H9 (cell line): ENCODE results near the gene DAZAP2. TPM values are rescaled to one million over a fixed set of nuclear protein-coding genes. Genes with fewer than 3 reads are reported as not detected.

Source experiments
- DNase-seq: peaks from one replicate; pipeline ENCODE4 v3.0.0-alpha.2; 2017
- H2AFZ ChIP-seq: one replicate; pipeline ENCODE4 v1.6.1; 2013; ENCODE audit warnings: mild to moderate bottlenecking, low read length, control low read depth, moderate library complexity
- H2AK5ac ChIP-seq: 2 replicates; pipeline ENCODE4 v1.6.1; 2013; ENCODE audit warnings: low read length, control low read depth, mixed read lengths; ENCODE audit not compliant: insufficient read length
- H2BK120ac ChIP-seq: one replicate; pipeline ENCODE4 v1.6.1; 2013; ENCODE audit warnings: low read depth, mild to moderate bottlenecking, low read length, control low read depth, inconsistent platforms; ENCODE audit not compliant: poor library complexity, severe bottlenecking
- H2BK12ac ChIP-seq: 2 replicates; pipeline ENCODE4 v1.6.1; 2013; ENCODE audit warnings: low read length, control low read depth, mixed read lengths, low read depth; ENCODE audit not compliant: insufficient read length
- H2BK15ac ChIP-seq: 2 replicates; pipeline ENCODE4 v1.6.1; 2013; ENCODE audit warnings: low read depth, low read length, control low read depth
- H2BK20ac ChIP-seq: one replicate; pipeline ENCODE4 v1.6.1; 2013; ENCODE audit warnings: low read depth, mild to moderate bottlenecking, low read length, control low read depth, inconsistent platforms; ENCODE audit not compliant: poor library complexity, severe bottlenecking
- H2BK5ac ChIP-seq: 2 replicates; pipeline ENCODE4 v1.6.1; 2013; ENCODE audit warnings: low read length, control low read depth, mixed read lengths; ENCODE audit not compliant: insufficient read length
- H3K14ac ChIP-seq: 2 replicates; pipeline ENCODE4 v1.6.1; 2013; ENCODE audit warnings: low read length, control low read depth; ENCODE audit not compliant: insufficient read depth
- H3K18ac ChIP-seq: 2 replicates; pipeline ENCODE4 v1.6.1; 2013; ENCODE audit warnings: low read depth, mild to moderate bottlenecking, mixed read lengths, low read length, control low read depth; ENCODE audit not compliant: insufficient read length
- H3K23ac ChIP-seq: 2 replicates; pipeline ENCODE4 v1.6.1; 2013; ENCODE audit warnings: low read length, control low read depth, mixed read lengths, low read depth; ENCODE audit not compliant: insufficient read length
- H3K23me2 ChIP-seq: 2 replicates; pipeline ENCODE4 v1.6.1; 2013; ENCODE audit warnings: low read depth, mild to moderate bottlenecking, mixed read lengths, low read length, control low read depth; ENCODE audit not compliant: insufficient read length, poor library complexity, severe bottlenecking
- H3K27ac ChIP-seq: 2 replicates; pipeline ENCODE4 v1.5.1; 2013; ENCODE audit warnings: low read length, control low read depth, mixed read lengths, low read depth; ENCODE audit not compliant: insufficient read length
- H3K27me3 ChIP-seq: 2 replicates; pipeline ENCODE4 v1.6.1; 2013; ENCODE audit warnings: low read length, control low read depth, inconsistent platforms; ENCODE audit not compliant: insufficient read depth
- H3K4ac ChIP-seq: 2 replicates; pipeline ENCODE4 v1.6.1; 2013; ENCODE audit warnings: low read depth, mild to moderate bottlenecking, control low read depth, inconsistent platforms, low read length, moderate library complexity
- H3K4me1 ChIP-seq: 2 replicates; pipeline ENCODE4 v1.6.1; 2013; ENCODE audit warnings: low read length, control low read depth, inconsistent platforms; ENCODE audit not compliant: insufficient read depth
- H3K4me2 ChIP-seq: 2 replicates; pipeline ENCODE4 v1.6.1; 2013; ENCODE audit warnings: low read length, control low read depth, mixed read lengths; ENCODE audit not compliant: insufficient read length, insufficient read depth
- H3K56ac ChIP-seq: 2 replicates; pipeline ENCODE4 v1.6.1; 2013; ENCODE audit warnings: low read depth, mild to moderate bottlenecking, mixed read lengths, low read length, control low read depth; ENCODE audit not compliant: insufficient read length
- H3K79me1 ChIP-seq: 2 replicates; pipeline ENCODE4 v1.6.1; 2013; ENCODE audit warnings: low read depth, mild to moderate bottlenecking, moderate library complexity, low read length, control low read depth, inconsistent platforms; ENCODE audit not compliant: insufficient read depth, poor library complexity, severe bottlenecking
- H3K79me2 ChIP-seq: 2 replicates; pipeline ENCODE4 v1.6.1; 2013; ENCODE audit warnings: low read length, control low read depth, inconsistent platforms; ENCODE audit not compliant: insufficient read depth
- H3K9ac ChIP-seq: 2 replicates; pipeline ENCODE4 v1.6.1; 2013; ENCODE audit warnings: low read length, control low read depth, mixed read lengths; ENCODE audit not compliant: insufficient read length; ENCODE audit errors: extremely low read depth
- H3K9me3 ChIP-seq: one replicate; pipeline ENCODE4 v1.6.1; 2013; ENCODE audit warnings: low read depth, low read length, inconsistent platforms; ENCODE audit not compliant: control insufficient read depth
- H3T11ph ChIP-seq: one replicate; pipeline ENCODE4 v1.6.1; 2013; ENCODE audit warnings: mild to moderate bottlenecking, low read length, control low read depth, inconsistent platforms
- H4K20me1 ChIP-seq: one replicate; pipeline ENCODE4 v1.6.1; 2013; ENCODE audit not compliant: control insufficient read depth, insufficient read length, insufficient read depth
- H4K5ac ChIP-seq: 2 replicates; pipeline ENCODE4 v1.6.1; 2013; ENCODE audit warnings: low read depth, mild to moderate bottlenecking, mixed read lengths, low read length, control low read depth; ENCODE audit not compliant: insufficient read length
- H4K8ac ChIP-seq: replicated peaks from 2 replicates; pipeline ENCODE4 v1.6.1; 2013; ENCODE audit warnings: low read length, control low read depth, mixed read lengths, low read depth; ENCODE audit not compliant: insufficient read length
- H4K91ac ChIP-seq: 2 replicates; pipeline ENCODE4 v1.6.1; 2013; ENCODE audit warnings: low read depth, mild to moderate bottlenecking, moderate library complexity, mixed read lengths, low read length, control low read depth; ENCODE audit not compliant: insufficient read length
- H3K27ac Mint-ChIP-seq, 3 experiments: 2 replicates in 2 of 3; 3 replicates in 1 of 3; pipeline ENCODE4 v1.8.0; 2020 to 2021; ENCODE audit warnings: mixed read lengths in 3 of 3, mild to moderate bottlenecking in 1 of 3, moderate library complexity in 1 of 3
- H3K27me3 Mint-ChIP-seq: 2 replicates; pipeline ENCODE4 v1.8.0; 2021; ENCODE audit warnings: low read depth, mild to moderate bottlenecking, moderate library complexity, mixed read lengths
- H3K36me3 Mint-ChIP-seq, 3 experiments: 2 replicates in 2 of 3; 3 replicates in 1 of 3; pipeline ENCODE4 v1.8.0; 2020 to 2021; ENCODE audit warnings: low read depth in 3 of 3, mixed read lengths in 3 of 3; ENCODE audit not compliant: insufficient read depth in 1 of 3
- H3K4me1 Mint-ChIP-seq, 2 experiments: 2 replicates each; pipeline ENCODE4 v1.8.0; 2020; ENCODE audit warnings: mixed read lengths in 2 of 2
- H3K4me3 Mint-ChIP-seq, 2 experiments: 2 replicates in 1 of 2; 3 replicates in 1 of 2; pipeline ENCODE4 v1.8.0; 2020 to 2021; ENCODE audit warnings: mild to moderate bottlenecking in 2 of 2, mixed read lengths in 2 of 2, moderate library complexity in 1 of 2
- H3K9me3 Mint-ChIP-seq, 2 experiments: 2 replicates in 1 of 2; 3 replicates in 1 of 2; pipeline ENCODE4 v1.8.0; 2020; ENCODE audit warnings: mild to moderate bottlenecking in 2 of 2, mixed read lengths in 2 of 2, moderate library complexity in 1 of 2
- CTCF ChIP-seq: fragments of 200-600 bp; sonication (generic); conservative IDR thresholded peaks from 3 replicates; pipeline ENCODE4 v1.8.0; 2021; ENCODE audit warnings: antibody characterized with exemption, mild to moderate bottlenecking
- WGBS: extraction: QIAGEN DNeasy Blood & Tissue Kit; methylation state at CpG from one replicate; pipeline ENCODE4 v1.1.7; 2013; ENCODE audit warnings: missing lambda C conversion rate, low lambda C conversion rate, mixed read lengths; ENCODE audit not compliant: insufficient read length; ENCODE audit errors: extremely low coverage; 5-methylcytosine and 5-hydroxymethylcytosine counted together
- total RNA-seq: library from RNA; stranded (reverse); gene quantifications from 2 replicates; pipeline ENCODE4 v1.2.1, GENCODE V29; 2021

DAZAP2 gene
- total RNA-seq, 1 experiment from 2014 or later = 23.6 TPM

GRCh38 chr12:51227962-51228361 is 10.7 kb upstream of the DAZAP2 start:
- no peak overlapping the region for H2BK120ac ChIP-seq
- DNase-seq = no peak
- no peak overlapping the region for H2BK12ac ChIP-seq
- TF ChIP-seq CTCF = no peak
- peaks cover 0 to 7% (median 2%) of the 10 kb centered on the region in 3 experiments; a peak in 3 of 7 replicates for H3K36me3 Mint-ChIP-seq
- H4K8ac ChIP-seq = no peak overlapping the region
- no peaks in the 10 kb centered on the region for H3K9me3 ChIP-seq
- no peak overlapping the region for H3T11ph ChIP-seq
- no peak overlapping the region; a peak in 1 of 7 replicates for H3K27ac Mint-ChIP-seq
- no peak overlapping the region for H2BK20ac ChIP-seq
- no peak overlapping the region for H3K4ac ChIP-seq
- H3K4me1 ChIP-seq = no peaks in the 10 kb centered on the region
- no peak overlapping the region for H3K27ac ChIP-seq
- H2BK5ac ChIP-seq = no peak overlapping the region
- no peaks in the 10 kb centered on the region for H3K9me3 Mint-ChIP-seq
- H3K23me2 ChIP-seq = no peaks in the 10 kb centered on the region
- H4K20me1 ChIP-seq = no peaks in the 10 kb centered on the region
- H3K4me3 Mint-ChIP-seq = no peak overlapping the region
- no peak overlapping the region for H3K23ac ChIP-seq
- WGBS = no CpG with 5 or more reads among the region's 1 CpG
- no peak overlapping the region for H4K91ac ChIP-seq
- no peaks in the 10 kb centered on the region for H3K27me3 ChIP-seq
- H3K27me3 Mint-ChIP-seq = no peaks in the 10 kb centered on the region
- no peak overlapping the region for H2AK5ac ChIP-seq
- H3K14ac ChIP-seq = no peak overlapping the region
- H3K4me1 Mint-ChIP-seq = 0 out of 4 replicates have a peak, but pooled peaks cover 0 to 2% of the 10 kb centered on the region in 2 experiments
- H2BK15ac ChIP-seq = no peak overlapping the region
- H3K79me2 ChIP-seq = no peaks in the 10 kb centered on the region
- H3K56ac ChIP-seq = no peak overlapping the region
- H3K18ac ChIP-seq = no peak overlapping the region
- no peak overlapping the region for H3K9ac ChIP-seq
- no peak overlapping the region for H4K5ac ChIP-seq
- no peak overlapping the region for H3K4me2 ChIP-seq
- no peaks in the 10 kb centered on the region for H3K79me1 ChIP-seq
- H2AFZ ChIP-seq = no peak overlapping the region
